ENCODE data around the gene PRSS53.
"Not testable (repeated sequence)": the region's sequence is repeated elsewhere in the genome, so short reads cannot be mapped to it uniquely, and the experiment has no call there.

The PRSS53 gene

DNA sequence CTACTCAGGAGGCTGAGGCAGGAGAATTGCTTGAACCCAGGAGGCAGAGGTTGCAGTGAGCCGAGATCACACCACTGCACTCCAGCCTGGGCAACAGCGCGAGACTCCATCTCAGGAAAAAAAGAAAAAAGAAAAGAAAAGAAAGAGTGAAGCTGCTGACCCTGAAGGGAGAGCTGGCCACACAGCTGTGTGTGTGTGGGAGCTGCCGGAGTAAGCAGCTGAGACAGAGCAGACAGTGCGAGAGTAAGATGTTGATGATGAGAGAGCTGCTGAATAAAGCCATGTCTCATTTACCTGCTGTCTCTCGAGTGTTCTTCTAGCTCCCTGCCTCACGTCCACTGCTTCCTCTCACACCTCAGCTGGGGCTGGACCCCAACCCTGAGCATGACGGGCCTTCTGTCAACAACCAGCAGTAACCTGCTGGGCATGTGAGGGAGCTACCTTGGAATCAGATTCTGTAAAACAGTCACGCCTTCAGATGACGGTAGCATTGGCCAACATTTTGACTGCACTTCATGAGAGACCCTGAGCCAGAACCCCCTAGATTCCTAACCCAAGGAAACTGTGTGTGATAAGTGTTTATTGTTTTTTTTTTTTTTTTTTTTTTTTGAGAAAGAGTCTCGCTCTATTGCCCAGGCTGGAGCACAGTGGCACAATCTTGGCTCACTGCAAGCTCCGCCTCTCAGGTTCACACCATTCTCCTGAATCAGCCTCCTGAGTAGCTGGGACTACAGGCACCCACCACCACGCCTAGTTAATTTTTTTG is 12.3 kb upstream of the PRSS53 start:
- in situ Hi-C loops (cut with MboI; ENCODE audit: low pct_unique_long_range_greater_than_20kb, low sequenced_read_pairs); DNase-seq: not testable (repeated sequence)

DNA sequence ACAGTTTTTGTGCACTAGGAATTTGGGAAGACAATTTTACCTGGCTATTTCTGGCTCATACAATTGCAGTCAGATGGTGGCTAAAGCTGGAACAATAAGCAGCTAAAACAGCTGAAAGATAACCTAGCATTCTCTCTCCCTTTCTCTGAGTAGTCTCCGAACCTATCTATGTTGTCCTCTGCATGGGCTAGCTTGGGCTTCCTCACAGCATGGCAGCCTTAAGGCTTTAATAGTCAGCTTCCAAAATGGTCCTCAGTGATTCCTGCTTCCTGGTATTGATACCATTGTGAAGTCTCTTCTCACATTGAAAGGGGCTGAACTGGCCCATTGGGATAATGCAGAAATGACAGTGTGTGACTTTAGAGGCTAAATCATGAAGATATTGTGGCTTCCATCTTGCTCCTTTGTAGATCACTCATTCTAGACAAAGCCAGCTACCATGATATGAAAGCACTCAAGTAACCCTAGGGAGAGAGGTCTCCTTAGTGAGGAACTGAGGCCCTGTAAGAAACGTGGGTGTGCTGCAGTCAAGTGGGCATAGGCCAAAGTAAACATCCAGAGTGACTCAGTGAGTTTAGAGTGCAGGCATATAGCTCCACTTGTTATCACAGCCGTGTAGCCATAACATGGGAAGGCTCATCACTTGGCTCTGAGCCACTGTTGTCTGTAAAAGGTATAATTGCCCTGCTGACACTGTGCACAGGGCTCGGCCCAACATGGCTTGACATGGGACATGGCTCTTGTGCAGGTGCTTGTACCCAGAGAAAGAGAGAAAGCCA is 11.3 kb upstream of the PRSS53 start:
- DNase-seq: no peak
- in situ Hi-C loops (cut with MboI; ENCODE audit: low pct_unique_long_range_greater_than_20kb, low sequenced_read_pairs): no loop called here

DNA sequence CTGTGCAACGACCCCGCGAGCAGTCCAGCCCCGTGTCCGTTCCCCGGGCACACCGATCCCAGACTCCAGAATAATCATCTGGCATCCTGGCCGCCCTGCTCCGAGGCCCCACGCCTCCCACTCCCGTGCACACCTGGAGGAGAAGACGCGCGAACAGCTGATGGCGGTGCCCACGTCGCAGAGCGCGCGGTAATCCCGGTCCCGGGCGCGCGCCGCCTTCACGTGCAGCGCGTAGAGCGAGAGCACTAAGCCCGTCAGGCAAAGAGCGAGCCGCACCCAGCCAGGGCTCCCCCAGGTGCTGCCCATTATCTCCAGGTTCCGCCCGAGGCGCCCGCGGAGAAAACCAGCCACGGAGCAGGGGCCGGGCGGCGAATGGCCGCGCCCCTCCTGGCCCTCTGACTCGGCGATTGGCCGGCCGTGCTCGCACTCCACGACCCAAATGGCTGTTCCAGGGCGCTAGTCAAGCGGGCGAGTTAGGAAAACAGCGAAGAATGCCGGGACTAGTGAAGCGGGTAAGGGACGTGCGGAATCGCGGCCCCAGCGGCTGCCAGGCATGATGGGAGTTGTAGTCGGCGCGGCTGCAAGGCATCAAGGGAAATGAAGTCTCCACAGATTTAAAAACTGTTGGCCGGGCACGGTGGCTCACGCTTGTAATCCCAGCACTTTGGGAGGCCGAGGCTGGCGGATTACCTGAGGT is 5.8 kb upstream of the PRSS53 start, which contains the start of gene VKORC1:
Gene VKORC1 (minus strand): TSS at position 374 of the 697 bp plus-strand sequence. CDS start 68 bp downstream, at position 306.
- DNase-seq: peak; percentile 98
- in situ Hi-C loops (cut with MboI; ENCODE audit: low pct_unique_long_range_greater_than_20kb, low sequenced_read_pairs): no loop called here

DNA sequence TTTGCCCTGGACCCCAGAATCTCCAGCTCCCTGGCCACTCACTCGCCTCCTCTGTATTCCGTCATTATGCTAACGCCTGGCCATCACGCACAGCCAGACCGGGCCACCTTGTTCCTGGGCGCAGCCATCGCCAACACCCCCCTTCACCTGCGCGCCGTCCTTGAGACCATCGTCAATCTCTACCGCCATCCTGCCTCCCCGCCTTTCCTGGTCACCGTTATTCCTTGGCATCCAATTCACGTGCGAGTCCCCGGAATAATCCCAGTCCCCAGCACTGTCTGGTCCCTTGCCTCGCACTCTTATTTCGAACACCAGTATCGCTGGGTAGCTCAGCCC is 5.3 kb upstream of the PRSS53 start:
- in situ Hi-C loops (cut with MboI; ENCODE audit: low pct_unique_long_range_greater_than_20kb, low sequenced_read_pairs): no loop called here
- DNase-seq: no peak

DNA sequence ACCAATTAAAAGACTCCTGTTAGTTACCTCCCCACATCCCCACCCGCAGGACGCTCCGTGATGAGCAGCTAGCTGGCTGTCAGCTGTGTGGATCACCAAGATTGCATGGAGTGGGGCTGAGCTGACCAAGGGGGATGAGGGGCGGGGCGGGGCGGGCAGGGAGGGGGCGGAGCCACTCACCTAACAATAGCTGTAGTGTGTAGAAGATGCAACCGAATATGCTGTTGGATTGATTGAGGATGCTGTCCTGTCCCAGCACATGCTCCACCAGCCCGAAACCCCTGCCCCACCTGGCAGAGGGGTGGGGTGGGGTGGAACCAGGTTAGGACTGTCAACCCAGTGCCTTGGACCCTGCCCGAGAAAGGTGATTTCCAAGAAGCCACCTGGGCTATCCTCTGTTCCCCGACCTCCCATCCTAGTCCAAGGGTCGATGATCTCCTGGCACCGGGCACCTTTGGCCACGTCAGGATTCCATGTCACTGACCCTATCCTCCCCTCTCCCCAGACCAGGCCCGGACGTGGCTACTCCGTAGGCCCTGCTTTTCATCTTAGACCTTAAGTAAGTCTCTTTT is 4.5 kb upstream of the PRSS53 start:
- no peak for DNase-seq
- in situ Hi-C loops (cut with MboI; ENCODE audit: low pct_unique_long_range_greater_than_20kb, low sequenced_read_pairs): no loop called here

DNA sequence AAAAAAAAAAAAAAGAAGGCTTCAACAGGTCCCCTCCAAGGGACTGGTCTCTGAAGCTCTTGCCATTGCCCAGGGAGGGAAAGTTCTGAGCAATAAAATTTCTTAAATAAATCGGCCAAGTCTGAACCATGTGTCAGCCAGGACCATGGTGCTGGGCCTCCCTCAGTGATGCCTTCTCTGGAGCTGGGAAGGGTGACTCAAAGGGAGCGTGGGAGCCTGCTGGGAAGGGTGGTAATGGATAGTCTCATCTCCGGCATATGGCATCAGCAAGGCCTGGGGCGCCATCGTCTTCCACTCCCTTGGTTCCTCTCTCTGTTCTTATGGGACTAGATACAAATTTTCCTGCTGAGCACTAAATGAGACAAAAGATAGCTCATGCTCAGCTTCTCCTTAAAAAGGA is 3.6 kb upstream of the PRSS53 start:
- no peak for DNase-seq
- in situ Hi-C loops (cut with MboI; ENCODE audit: low pct_unique_long_range_greater_than_20kb, low sequenced_read_pairs): no loop called here

DNA sequence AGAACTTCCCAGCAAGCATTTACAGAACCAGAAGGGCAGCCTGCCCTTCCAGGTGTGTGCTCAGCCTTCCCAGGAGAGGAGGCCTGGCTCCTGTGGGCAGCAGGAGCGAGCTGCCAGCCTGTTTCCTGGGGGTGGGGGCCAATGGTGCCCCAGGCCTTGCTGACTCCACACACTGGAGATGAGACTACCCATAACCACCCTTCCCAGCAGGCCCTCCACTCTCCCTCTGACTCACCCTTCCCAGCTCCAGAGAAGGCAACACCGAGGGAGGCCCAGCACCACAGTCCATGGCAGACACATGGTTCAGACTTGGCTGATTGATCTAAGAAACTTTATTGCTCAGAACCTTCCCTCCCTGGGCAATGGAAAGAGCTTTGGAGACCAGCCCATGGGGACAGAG is 1.8 kb upstream of the PRSS53 start:
- no peak for DNase-seq
- in situ Hi-C loops (cut with MboI; ENCODE audit: low pct_unique_long_range_greater_than_20kb, low sequenced_read_pairs): no loop called here

DNA sequence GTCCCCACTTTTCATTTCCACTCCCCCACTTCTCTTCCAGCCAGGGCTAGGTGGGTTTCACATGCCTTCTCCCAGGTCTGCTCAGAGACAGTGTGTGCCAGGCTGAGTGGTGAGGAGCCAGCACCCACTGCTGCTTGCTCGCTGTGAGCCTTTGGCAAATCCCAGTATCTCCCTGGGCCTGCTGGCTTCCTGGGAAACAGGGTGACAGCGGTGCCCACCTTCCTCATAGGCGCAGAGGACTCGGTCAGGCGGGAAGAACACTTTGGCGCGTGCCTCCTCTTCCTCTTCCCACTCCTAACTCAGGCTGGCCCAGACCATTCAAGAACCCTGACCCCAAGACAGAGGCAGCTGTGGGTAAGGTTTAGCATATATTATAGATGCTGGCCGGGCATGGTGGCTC is 456 bp upstream of the PRSS53 start:
- in situ Hi-C loops (cut with MboI; ENCODE audit: low pct_unique_long_range_greater_than_20kb, low sequenced_read_pairs): no loop called here
- DNase-seq: no peak

DNA sequence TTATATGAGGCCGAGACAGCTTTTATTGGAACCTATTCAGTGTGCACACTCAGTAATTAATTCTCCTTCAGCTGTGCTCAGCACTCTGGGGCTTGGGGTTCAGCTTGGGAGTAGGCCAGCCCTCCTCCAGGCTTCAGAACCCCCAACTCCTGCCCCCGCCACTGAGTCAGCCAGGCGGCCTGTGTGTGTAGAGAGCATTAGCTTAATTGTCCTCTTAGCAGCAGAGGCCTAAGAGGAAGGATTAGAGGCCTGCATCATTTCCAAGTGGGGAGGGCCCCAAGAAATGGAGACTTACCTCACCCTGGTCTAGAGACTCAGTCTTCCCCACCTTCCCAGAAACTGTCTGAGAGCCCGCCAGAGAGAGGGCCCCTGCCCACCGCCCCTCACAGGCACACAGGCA is 772 bp downstream of the PRSS53 start:
- in situ Hi-C loops (cut with MboI; ENCODE audit: low pct_unique_long_range_greater_than_20kb, low sequenced_read_pairs): no loop called here
- no peak for DNase-seq

DNA sequence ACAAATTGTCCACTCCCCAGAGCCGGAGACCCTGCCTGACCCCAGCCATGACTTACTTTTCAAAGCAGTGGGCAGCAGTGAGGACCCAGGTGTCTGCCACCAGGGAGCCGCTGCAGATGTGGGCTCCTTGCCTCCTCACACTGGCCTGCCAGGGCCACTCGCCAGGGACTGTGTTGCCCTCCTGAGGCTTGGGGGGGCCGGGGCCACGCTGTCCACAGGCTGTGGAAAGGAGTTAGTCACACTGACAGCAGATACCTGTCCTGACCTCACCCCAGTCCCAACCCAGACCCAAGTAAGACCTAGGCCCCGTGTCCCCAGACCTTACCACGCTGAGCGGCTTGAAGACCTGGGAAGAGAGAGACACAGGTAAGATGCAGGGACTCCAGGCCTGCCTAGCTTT is 1.3 kb downstream of the PRSS53 start:
- no peak for DNase-seq
- in situ Hi-C loops (cut with MboI; ENCODE audit: low pct_unique_long_range_greater_than_20kb, low sequenced_read_pairs): no loop called here

DNA sequence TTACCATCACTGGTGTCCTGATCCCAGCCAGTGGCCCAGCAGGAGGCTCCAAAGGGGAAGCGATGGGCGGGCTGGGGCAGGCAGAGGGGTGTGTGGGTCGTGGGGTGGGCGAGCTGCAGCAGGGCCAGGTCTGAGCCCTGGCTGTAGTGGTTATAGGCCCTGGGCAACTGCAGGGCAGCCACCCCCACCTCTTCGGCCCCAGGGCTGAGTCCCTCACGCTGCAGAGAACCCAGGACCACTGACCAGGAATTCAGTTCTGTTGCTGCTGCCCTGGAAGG is 2.2 kb downstream of the PRSS53 start:
- in situ Hi-C loops (cut with MboI; ENCODE audit: low pct_unique_long_range_greater_than_20kb, low sequenced_read_pairs): no loop called here
- no peak for DNase-seq

DNA sequence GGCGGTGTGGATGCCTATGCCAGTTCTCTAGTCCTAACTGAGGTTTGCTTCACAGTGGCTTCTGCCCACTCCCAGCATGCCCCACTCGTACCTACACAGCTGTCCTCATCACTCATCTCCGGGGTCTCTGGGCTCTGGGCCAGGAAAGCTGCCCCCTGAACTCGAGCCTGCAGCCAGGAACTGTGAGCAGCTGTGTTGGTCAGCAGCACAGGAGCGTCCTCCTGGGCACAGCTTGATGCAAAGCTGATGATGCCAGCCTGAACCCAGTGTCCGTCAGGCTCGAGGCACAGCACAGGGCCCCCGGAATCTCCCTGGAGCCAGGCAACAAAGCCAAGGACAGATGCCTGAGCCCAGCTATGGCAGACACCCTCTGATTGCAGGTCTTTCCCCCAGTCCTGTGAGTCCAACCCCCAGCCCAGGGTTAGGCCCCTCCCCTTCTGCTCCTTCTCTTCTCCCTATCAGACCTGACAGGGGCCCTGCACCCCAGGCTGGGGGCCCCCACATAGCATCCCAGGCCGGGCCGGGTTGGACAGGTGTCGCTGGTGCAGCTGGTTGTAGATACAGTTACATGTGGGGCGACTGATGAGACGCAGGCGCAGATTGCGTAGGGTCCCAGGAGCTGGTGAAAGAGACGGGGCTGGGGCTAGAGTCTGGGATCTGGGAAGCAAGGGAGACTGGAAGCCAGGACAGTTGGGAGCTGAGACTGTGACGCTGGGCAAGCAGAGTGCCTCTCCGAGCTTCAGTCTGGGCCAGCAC is 2.7 kb downstream of the PRSS53 start:
- DNase-seq: no peak
- in situ Hi-C loops (cut with MboI; ENCODE audit: low pct_unique_long_range_greater_than_20kb, low sequenced_read_pairs): no loop called here

DNA sequence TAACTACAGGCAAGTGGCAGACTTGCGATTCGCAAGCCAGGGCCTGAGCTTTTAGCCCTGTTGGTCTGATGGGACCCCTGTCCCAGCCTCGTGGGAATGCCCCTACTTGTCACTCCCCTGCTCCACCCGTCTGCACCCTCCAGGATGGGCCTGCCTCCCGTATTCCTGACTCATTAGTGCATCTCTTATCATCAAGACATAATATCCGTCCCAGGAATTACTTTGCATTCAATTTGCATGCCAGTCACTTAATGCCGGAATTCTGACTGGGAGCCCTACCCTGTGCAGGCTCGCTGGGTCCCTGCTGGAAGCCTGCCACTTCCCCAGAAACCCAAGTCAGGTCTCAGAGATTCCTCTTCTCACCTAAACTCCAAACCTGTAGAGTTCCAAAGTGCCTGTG is 3.3 kb downstream of the PRSS53 start:
- DNase-seq: no peak
- in situ Hi-C loops (cut with MboI; ENCODE audit: low pct_unique_long_range_greater_than_20kb, low sequenced_read_pairs): no loop called here

DNA sequence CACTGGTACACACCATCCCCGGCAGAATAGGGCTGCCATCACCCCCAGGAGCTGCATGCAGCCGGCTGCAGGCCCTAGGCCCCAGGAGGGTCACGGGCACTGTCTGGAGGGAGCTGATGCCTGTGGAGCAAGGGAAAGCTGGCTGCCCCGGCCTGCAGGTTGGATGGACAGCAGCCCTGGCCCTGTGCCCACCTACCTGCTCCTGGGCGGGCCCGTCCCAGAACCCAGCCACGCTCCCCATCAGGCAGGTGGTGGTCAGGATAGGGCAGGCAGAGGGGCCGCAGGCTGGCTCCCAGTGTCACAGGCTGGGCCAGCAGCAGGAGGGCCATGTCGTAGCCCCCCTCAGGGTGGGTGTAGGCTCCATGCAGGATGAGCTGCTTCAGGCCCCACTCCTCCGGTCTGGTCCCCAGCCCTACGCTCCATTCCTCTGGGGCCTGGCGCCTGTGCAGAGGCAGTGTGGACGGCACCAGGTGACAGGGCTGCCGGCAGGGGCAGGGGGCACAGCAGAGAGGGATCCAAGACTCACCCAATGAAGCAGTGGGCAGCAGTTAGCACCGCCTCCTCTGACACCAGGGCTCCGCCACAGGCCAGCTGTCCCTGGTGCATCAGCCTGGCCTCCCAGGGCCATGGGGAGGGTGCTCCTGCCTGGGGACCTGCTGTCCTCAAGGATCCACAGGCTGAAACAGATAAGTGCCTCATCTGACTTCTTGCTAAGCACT is 4.0 kb downstream of the PRSS53 start:
- DNase-seq: no peak
- in situ Hi-C loops (cut with MboI; ENCODE audit: low pct_unique_long_range_greater_than_20kb, low sequenced_read_pairs): no loop called here

DNA sequence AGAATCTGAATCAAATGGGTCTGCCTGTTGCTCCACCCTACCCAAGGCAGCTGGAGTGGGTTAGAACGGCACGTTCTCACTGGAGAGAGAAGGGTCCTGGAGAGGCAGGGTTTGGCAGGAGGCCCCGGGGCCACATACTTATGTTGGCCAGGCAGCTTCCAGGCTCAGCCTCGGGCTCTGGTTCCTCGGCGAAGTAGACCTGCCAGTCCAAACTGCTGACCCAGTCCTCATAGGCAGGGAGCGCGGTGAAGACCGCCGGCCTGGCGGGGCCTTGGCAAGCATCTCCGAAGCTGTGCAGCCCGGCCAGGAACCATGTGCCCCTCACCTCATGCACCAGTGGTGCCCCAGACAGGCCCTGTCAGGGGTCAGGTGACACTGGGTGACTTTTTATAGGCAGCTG is 4.8 kb downstream of the PRSS53 start:
- no peak for DNase-seq
- in situ Hi-C loops (cut with MboI; ENCODE audit: low pct_unique_long_range_greater_than_20kb, low sequenced_read_pairs): no loop called here

DNA sequence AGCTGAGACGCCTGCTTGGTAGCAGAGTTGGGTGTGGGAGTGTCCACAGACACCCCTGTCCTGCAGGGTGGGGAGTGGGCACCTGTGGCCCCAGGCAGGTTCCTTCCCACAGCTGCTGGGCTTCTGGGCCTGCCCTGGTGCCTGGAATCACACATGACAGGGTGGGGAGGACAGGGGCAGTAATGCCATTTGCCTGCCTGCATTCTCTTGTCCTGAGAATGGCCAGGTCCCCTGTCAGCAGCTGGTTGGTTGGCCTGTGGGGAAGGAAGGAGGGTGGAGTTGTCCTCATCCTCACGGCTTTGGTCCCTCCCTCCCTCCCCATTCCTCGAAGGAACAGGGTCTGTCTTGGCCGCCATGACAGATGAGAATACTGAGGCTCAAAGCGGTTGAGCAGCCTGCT is 5.2 kb downstream of the PRSS53 start:
- in situ Hi-C loops (cut with MboI; ENCODE audit: low pct_unique_long_range_greater_than_20kb, low sequenced_read_pairs): no loop called here
- DNase-seq: no peak

DNA sequence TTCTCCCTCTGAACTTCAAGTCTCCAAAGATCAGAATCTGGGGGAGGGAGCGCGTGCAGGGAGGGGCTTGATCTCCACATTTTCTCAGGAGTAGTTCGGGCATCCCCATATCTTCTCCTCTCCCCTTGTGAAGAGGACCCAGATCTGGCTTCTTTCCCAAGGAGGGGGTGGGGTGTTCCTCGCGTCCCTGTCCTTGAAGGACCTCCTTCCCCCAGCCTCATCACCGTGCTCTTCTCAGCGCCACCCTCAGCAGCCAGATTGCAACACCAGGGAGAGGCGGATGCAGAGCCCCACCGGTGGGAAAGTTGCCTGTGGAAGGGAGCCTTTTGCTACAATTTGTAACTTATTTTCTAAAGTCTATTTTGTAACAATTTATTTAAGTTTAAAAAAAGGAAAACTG is 5.7 kb downstream of the PRSS53 start:
- in situ Hi-C loops (cut with MboI; ENCODE audit: low pct_unique_long_range_greater_than_20kb, low sequenced_read_pairs): no loop called here
- DNase-seq: no peak

DNA sequence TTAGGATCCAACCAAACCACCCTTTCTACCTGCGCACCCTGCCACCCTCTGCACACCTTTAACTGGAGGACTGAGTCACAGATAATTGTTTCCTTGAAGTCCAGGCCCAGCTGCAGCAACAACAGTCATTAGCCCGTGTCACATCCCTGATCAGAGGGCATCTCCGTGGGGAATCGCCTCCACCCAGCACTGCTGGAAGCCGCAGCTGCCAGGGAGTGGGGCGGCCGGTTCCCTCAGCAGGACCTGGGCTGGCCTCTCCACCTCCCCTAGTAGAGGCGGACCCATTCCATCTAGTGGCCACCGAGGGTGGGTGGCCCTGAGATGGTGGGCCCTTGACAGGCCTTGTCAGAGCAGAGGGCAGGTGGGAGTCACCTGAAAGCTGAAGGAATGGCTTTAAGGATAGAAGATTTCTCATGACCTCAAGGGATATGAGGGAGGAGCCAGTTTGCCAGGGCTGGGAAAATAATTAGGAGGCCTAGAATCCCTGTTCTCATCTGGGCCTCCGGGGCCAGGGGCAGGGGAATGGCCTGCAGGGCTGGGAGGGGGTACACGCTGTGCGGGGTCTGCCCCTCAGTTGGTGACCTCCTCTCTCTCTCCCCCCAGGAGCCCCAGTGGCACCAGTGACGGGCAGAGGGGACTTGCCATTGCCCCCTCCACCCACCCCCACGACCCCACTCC is 6.2 kb downstream of the PRSS53 start:
- DNase-seq: no peak
- in situ Hi-C loops (cut with MboI; ENCODE audit: low pct_unique_long_range_greater_than_20kb, low sequenced_read_pairs): no loop called here

All from KBM-7 (cell line).